Fibroblast of villous mesenchyme (primary cell): ENCODE data around the gene ADCY10. TPM values are rescaled to one million over a fixed set of nuclear protein-coding genes. Genes with fewer than 3 reads are reported as not detected.

ENCODE experiments used
- DNase-seq: peaks from one replicate; pipeline ENCODE4 v3.0.0-alpha.2; 2010; ENCODE audit warnings: low read depth
- H3K4me3 ChIP-seq: 2 replicates; pipeline ENCODE4 v1.5.1; 2011; ENCODE audit warnings: low read depth, mild to moderate bottlenecking, low read length
- CTCF ChIP-seq: IDR thresholded peaks from 2 replicates; pipeline ENCODE4 v1.5.1; 2012; ENCODE audit warnings: low read depth, mild to moderate bottlenecking, low read length; ENCODE audit not compliant: insufficient read depth
- total RNA-seq: library from RNA; depleted of rRNA; stranded (reverse); fragments of >200 nt; gene quantifications from 2 replicates; pipeline ENCODE4 v1.2.3, GENCODE V29; 2012

The ADCY10 gene
- total RNA-seq, 1 donor: under 0.01 TPM

- no peak for TF ChIP-seq CTCF
- DNase-seq: peak; percentile 47
- H3K4me3 ChIP-seq: no peak overlapping the region
These were observed 51.4 kb downstream of the ADCY10 start for GRCh38 chr1:167862432-167863076.

- TF ChIP-seq CTCF: no peak
- DNase-seq: no peak
- no peak overlapping the region for H3K4me3 ChIP-seq
These were observed 52.1 kb downstream of the ADCY10 start for GRCh38 chr1:167861664-167862381.

DNA sequence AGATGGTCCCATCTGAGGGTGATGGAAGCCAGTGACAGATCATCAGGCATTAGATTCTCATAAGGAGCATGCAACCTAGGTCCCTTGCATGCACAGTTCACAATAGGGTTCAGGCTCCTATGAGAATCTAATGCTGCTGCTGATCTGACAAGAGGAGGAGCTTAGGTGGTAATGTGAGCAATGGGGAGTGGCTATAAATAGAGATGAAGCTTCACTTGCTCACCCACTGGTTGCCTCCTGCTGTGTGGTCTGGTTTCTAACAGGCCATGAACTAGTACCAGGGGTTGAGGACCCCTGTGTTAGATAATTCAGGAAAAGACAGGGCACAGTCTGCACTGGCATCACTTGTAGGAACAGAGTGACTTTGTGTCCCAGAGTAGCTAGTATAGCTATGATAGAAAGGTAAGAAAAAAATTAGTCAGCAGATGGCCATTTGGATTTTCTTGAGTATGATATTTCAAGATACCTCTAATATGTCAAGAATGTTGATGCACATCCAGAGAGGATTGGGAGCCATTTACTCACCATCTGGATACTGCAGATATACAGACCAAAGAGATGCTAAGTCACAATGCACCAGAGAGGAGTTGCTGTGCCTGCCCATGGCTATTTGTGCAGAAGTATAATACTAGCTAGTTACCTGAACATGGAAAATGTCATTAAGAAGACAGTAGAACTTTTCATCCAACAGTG, 53.6 kb downstream of the ADCY10 start:
- no peak for DNase-seq
- no peak overlapping the region for H3K4me3 ChIP-seq
- no peak for TF ChIP-seq CTCF

DNA sequence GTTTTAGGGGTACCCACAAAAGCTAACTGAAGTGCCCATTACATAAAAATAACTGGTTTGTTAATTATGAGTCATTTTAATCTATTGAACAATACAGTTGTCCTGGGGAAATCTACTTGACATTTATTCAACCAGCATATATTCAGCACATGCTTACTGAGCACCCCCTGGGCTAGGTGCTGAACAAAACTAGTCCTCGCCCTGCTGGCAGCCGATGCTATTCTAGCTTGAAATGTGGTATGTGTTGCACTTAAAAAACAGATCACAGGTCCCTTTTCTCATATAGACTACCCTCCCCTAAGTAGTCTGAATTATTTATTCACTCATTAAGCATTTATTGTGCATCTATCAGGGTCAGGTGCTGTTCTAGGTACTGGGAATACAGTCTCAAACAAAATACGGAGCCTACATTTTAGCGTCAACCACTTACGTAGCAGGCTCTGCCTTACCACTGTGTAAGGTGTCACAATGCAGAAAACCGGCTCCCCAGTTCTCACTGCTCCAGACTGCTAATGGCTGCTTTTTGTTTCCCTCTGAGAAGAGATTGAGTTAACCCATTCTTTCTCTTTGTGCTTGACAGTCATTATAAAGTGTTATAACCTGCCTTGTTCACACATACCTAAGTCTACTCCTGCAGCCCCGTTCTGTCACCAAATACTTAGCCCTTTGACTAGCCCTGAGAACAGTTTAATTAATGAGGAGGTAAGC, 57.1 kb downstream of the ADCY10 start:
- H3K4me3 ChIP-seq: no peak overlapping the region
- no peak for TF ChIP-seq CTCF

GRCh38 chr1:167854184-167854583, 59.8 kb downstream of the ADCY10 start:
- DNase-seq: no peak
- no peak overlapping the region for H3K4me3 ChIP-seq
- TF ChIP-seq CTCF: no peak

More for the DNA sequence above, 57.1 kb downstream of the ADCY10 start:
- no peak for DNase-seq

GRCh38 chr1:167849666-167850065, 64.3 kb downstream of the ADCY10 start:
- H3K4me3 ChIP-seq: no peak overlapping the region
- no peak for DNase-seq

More at GRCh38 chr1:167849666-167850065, 64.3 kb downstream of the ADCY10 start:
- TF ChIP-seq CTCF: no peak
